Stimulated activated memory B cell treated with anti-CD40 and anti-IgM and Interleukin-4, amounts not matched to agents 10 μg/mL and 1 μg/mL and 100 μg/mL, for 72 hours (primary cell): ENCODE data around the gene PSD2.

ENCODE experiments used
- ATAC-seq: fragments of 150-1000 bp; cut with Tn5 transposase; 2 replicates; pipeline ENCODE4 v1.10.0; 2021
- H3K27ac Mint-ChIP-seq: one replicate; pipeline ENCODE4 v1.8.0; 2022; ENCODE audit warnings: mild to moderate bottlenecking, mixed read lengths
- H3K27me3 Mint-ChIP-seq: one replicate; pipeline ENCODE4 v1.8.0; 2022; ENCODE audit warnings: mixed read lengths
- H3K36me3 Mint-ChIP-seq: one replicate; pipeline ENCODE4 v1.8.0; 2022; ENCODE audit warnings: mixed read lengths
- H3K4me1 Mint-ChIP-seq: one replicate; pipeline ENCODE4 v1.8.0; 2022; ENCODE audit warnings: mixed read lengths
- H3K4me3 Mint-ChIP-seq: one replicate; pipeline ENCODE4 v1.8.0; 2022; ENCODE audit warnings: mild to moderate bottlenecking, moderate library complexity, mixed read lengths
- H3K9me3 Mint-ChIP-seq: one replicate; pipeline ENCODE4 v1.8.0; 2022; ENCODE audit warnings: mixed read lengths

The PSD2 gene

DNA sequence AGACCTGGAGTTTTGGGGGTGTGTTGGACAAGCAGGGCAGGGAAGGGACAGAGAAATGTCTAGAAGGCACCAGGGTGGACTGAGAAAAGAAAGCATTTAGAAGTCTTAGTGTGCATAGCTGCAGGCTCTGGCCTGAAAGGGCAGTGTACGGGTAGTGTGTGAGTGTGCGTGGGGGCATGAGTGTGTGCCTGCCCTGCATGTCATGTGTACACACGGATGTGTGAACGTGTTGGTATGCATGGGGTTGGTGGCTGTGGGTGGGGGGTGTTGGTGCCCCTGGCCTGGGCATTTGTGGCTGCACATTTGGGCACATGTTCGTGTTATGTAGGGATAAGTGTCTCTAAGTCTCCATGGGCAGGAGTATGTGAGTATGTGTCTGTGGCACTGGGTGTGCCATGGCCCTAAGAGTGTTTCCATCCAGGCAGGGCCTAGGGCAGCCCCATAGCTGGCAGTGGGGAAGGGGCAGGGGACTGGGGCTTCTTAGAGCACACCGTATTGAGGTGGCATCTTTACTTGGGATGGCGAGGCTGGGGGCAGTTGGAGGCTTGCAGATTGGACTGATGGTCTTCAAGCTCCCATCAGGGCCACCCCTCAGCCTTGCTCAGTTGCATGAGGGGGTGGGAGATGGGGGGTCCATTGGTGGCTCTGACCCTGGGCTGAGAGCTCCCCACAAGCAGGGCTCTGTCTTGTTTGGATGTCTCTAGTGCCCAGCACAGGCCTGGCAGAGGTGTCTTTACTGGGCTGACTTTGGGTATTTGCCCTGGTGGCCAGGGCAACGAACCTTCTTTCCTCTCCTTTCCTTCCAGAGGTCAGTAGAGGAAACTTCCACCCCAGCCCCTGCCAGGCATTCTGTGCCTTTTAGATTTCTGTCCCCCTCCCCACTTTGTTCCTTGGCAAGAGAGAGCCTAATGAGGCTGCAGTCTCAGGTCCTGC lies 15.0 kb downstream of the PSD2 start:
- Mint-ChIP-seq H3K4me1 (no peaks in the 10 kb centered on the region), H3K27ac (no peak overlapping the region), H3K9me3 (no peaks in the 10 kb centered on the region), H3K4me3 (no peak overlapping the region), H3K36me3 (no peaks in the 10 kb centered on the region), H3K27me3 (peaks cover 60% of the 10 kb centered on the region)
- no peak for ATAC-seq

DNA sequence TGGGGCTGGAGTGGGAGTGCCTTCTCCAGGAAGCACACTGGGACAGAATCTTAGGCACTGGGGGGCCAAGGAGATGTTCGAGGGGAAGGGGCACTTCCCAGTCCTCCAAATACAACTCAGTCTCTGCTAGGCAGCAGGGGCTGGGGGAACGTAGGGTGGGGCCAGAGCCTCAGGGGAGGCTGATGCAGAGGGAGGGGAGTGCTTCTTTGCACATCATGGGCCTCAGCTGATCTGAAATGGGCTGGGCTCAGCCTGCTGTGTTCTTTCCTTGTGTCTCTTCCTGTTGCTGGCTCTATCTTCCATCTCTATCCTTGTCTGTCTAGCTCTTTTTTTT lies 15.6 kb downstream of the PSD2 start:
- no peaks in the 10 kb centered on the region for H3K36me3 Mint-ChIP-seq
- H3K4me3 Mint-ChIP-seq, result no peak overlapping the region
- H3K27me3 Mint-ChIP-seq, result peaks cover 55% of the 10 kb centered on the region
- H3K4me1 Mint-ChIP-seq, result no peaks in the 10 kb centered on the region
- H3K9me3 Mint-ChIP-seq, result no peaks in the 10 kb centered on the region
- ATAC-seq, result no peak
- H3K27ac Mint-ChIP-seq, result no peak overlapping the region

DNA sequence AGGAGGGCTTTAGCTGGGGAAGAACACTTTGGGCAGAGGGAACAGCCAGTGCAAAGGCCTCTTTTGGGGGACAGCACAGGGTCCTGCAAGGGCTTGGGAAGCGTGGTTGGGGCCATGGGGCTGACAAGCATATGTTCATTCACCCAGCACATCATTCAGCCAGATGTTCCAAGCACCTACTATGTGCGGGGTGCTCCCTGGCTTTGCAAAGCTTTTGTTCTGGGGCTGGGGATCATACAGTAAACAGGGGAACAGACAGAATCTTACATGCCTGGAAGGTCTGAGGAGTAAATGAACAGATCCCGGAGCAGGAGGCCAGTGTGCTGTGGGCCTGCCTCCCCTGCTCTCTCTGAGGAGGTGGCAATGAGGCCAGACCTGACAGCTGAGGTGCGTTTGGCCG lies 16.7 kb downstream of the PSD2 start:
- H3K4me3 Mint-ChIP-seq, result no peak overlapping the region
- H3K27ac Mint-ChIP-seq, result no peak overlapping the region
- H3K9me3 Mint-ChIP-seq, result no peaks in the 10 kb centered on the region
- peaks cover 65% of the 10 kb centered on the region for H3K27me3 Mint-ChIP-seq
- no peak for ATAC-seq
- H3K4me1 Mint-ChIP-seq, result no peaks in the 10 kb centered on the region
- H3K36me3 Mint-ChIP-seq, result no peaks in the 10 kb centered on the region

DNA sequence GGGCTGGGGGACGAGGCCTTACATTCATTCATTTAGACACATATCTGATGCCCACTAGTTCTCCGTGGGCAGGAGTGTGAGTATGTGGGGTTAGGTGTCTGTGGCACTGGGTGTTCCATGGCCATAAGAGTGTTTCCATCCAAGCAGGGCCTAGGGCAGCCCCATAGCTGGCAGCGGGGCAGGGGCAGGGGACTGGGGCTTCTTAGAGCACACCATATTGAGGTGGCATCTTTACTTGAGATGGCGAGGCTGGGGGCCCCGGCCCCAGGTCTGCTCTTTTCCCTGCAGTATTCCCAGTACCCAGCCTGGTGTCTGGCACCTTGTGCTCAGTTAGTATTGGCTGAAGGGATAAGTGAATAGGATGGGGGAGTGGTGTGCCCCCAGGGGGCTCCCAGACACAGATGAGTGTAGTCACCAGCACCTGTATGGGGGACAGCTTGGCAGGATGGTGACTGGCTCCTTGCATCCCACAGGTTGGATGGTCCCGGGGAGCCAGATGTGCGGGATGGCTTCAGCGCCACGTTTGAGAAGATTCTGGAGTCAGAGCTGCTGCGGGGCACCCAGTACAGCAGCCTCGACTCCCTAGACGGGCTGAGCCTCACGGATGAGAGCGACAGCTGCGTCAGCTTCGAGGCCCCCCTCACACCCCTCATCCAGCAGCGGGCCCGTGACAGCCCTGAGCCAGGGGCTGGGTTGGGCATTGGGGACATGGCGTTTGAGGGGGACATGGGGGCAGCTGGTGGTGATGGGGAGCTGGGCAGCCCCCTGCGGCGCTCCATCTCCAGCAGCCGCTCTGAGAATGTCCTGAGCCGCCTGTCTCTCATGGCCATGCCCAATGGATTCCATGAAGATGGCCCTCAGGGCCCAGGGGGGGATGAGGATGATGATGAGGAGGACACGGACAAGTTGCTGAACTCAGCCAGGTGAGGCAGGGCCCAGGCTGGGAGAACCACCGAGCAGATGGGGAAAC lies 17.5 kb downstream of the PSD2 start:
- Mint-ChIP-seq H3K36me3 (no peaks in the 10 kb centered on the region), H3K27me3 (peaks cover 64% of the 10 kb centered on the region), H3K27ac (no peak overlapping the region), H3K4me1 (no peaks in the 10 kb centered on the region), H3K4me3 (no peak overlapping the region), H3K9me3 (no peaks in the 10 kb centered on the region)
- ATAC-seq, result no peak

DNA sequence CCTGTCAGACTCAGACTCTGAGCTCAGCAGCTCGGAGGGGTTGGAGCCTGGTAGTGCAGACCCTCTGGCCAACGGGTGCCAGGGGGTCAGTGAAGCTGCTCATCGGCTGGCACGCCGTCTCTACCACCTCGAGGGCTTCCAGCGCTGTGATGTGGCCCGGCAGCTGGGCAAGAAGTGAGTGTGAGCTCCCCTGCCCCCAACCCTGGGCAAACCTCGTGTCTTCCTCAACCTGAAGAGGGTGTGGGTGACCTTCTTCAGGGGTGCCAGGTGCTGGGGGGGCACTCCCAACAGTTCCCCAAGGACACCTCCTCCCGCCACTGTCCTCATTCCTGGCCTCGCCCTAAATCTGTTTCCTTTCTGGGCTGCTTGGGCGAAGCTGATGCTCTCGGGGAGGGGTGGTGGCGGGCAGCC lies 18.6 kb downstream of the PSD2 start:
- Mint-ChIP-seq H3K9me3 (peaks cover 4% of the 10 kb centered on the region), H3K4me3 (no peak overlapping the region), H3K4me1 (no peaks in the 10 kb centered on the region), H3K36me3 (peaks cover 6% of the 10 kb centered on the region), H3K27me3 (peaks cover 61% of the 10 kb centered on the region), H3K27ac (no peak overlapping the region)
- ATAC-seq, result no peak

DNA sequence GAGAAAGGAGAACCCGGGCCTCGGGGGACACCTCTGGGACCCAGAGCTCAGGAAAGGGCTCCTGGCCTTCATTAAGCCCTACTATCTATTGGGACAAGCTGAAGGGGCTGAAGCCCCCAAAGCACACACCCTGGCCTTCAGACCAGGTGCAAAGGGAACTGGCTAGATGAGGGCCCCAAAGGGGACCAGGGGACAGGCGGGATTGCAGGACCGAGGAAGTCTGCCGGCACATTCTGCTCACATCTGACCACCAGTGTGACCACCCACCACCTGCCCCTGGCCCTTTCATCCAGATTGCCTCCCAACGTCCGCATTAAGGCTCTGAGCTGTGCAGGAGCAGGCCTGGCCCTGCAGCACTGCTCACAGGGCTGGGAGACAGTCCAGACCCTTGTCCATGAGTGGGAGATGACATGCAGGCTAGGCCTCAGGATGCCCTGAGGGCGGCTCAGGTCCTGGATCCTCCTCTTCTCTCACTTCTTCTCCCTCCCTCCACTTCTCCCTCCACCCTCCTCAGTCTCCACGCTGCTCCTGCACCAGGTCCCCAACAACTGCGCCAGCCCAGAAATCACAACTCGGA lies 19.2 kb downstream of the PSD2 start:
- H3K36me3 Mint-ChIP-seq, result peaks cover 9% of the 10 kb centered on the region
- ATAC-seq, result no peak
- no peak overlapping the region for H3K27ac Mint-ChIP-seq
- H3K27me3 Mint-ChIP-seq, result peaks cover 64% of the 10 kb centered on the region
- H3K4me3 Mint-ChIP-seq, result no peak overlapping the region
- peaks cover 5% of the 10 kb centered on the region for H3K9me3 Mint-ChIP-seq
- H3K4me1 Mint-ChIP-seq, result no peaks in the 10 kb centered on the region

DNA sequence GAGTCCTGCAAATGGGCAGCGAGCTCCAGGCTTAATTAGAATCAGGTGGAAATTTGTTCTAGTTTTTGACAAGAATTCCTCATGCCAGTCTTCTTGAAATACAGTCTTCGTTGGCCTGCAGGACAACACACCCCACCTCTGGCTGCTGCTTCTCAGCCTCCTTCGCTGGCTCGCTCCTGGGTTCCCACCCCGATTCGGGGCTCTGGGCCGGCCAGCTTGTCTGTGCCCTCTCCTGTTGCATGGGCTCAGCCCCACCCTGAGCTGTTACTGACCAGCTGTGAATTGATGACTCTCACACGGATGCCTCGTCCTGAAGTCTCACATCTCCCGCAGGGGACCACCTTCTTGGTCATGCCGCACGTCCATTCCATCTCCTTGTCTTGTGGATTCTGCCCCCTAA lies 21.0 kb downstream of the PSD2 start:
- Mint-ChIP-seq H3K36me3 (peaks cover 10% of the 10 kb centered on the region), H3K27me3 (peaks cover 67% of the 10 kb centered on the region), H3K4me1 (no peaks in the 10 kb centered on the region), H3K4me3 (no peak overlapping the region), H3K27ac (no peak overlapping the region), H3K9me3 (peaks cover 11% of the 10 kb centered on the region)
- no peak for ATAC-seq

DNA sequence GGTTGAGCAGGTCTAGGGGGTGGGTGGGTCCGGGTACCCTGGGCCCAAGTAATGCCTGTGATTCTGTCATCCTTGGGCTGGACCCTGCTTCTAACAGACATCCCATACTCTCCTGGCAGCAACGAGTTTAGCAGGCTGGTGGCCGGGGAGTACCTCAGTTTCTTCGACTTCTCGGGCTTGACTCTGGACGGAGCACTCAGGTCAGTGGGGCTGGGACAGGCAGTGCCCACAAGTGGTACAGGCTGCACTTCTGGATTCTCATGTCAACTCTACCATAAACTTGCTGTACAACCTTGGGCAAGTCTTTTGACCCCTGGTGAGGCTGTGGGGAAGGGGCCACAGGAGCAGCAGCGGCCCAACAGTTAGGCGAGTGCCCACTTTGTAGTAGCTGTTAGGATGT lies 21.8 kb downstream of the PSD2 start:
- peaks cover 10% of the 10 kb centered on the region for H3K36me3 Mint-ChIP-seq
- ATAC-seq, result no peak
- H3K9me3 Mint-ChIP-seq, result peaks cover 11% of the 10 kb centered on the region
- peaks cover 60% of the 10 kb centered on the region for H3K27me3 Mint-ChIP-seq
- H3K4me3 Mint-ChIP-seq, result no peak overlapping the region
- no peaks in the 10 kb centered on the region for H3K4me1 Mint-ChIP-seq
- no peak overlapping the region for H3K27ac Mint-ChIP-seq

DNA sequence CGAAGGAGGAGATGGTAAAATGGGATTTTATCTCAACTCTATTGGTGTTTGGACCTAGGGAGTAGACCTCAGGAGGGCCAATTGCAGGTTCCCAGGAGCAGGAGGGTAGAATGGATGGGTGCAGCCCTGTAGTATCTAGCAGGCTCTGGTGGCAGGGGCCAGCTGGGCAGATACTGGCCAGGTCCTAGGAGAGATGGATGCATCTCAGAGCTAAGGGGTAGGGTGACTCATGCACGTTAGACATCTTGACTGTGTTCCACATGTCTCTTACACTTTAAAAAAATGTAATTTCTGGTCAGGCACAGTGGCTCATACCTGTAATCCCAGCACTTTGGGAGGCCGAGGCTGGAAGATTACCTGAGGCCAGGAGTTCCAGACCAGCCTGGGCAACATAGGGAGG lies 22.4 kb downstream of the PSD2 start:
- H3K4me1 Mint-ChIP-seq, result no peaks in the 10 kb centered on the region
- H3K27me3 Mint-ChIP-seq, result peaks cover 54% of the 10 kb centered on the region
- H3K9me3 Mint-ChIP-seq, result peaks cover 11% of the 10 kb centered on the region
- no peak for ATAC-seq
- H3K27ac Mint-ChIP-seq, result no peak overlapping the region
- H3K4me3 Mint-ChIP-seq, result no peak overlapping the region
- peaks cover 10% of the 10 kb centered on the region for H3K36me3 Mint-ChIP-seq

DNA sequence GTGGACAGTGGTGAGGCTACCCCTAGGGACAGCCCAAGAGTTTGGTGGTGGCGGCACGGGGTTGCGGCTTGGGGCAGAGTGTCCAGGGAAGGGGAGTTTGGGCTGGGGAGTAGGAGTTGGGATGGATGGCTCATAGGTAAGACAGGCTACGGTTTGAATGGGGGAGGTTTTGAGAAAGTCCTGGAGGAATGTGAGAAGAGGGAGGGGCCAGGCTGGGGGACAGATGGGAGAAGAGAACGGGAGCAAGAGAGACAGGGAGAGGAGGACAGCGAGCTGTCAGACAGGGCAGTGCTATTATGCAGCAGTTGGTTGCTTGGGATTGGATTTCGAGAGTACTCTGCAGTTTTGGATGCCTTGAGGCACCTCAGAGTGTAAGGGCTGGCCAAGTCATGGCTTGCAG lies 24.5 kb downstream of the PSD2 start:
- H3K9me3 Mint-ChIP-seq, result peaks cover 11% of the 10 kb centered on the region
- H3K4me1 Mint-ChIP-seq, result no peaks in the 10 kb centered on the region
- H3K4me3 Mint-ChIP-seq, result no peak overlapping the region
- no peak overlapping the region for H3K27ac Mint-ChIP-seq
- no peak for ATAC-seq
- peaks cover 52% of the 10 kb centered on the region for H3K27me3 Mint-ChIP-seq
- peaks cover 10% of the 10 kb centered on the region for H3K36me3 Mint-ChIP-seq

DNA sequence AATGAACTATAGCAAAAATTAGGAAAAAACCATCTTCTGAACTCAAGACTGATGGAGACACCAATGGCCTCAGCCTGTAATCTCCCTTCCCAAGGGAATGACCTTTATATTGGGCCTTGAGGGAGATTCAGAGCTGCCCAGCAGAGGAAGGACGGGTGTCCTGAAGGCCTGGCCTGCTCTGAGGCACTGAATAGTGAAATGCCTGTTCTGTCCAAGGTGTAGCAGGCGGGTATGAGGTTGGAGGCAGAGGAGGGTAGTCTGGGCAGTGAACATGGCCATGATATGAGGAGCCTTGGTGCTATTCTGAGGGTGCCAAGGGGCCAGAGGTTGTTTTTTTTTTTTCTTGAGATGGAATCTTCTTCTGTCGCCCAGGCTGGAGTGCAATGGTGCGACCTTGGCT lies 25.0 kb downstream of the PSD2 start:
- H3K36me3 Mint-ChIP-seq, result peaks cover 10% of the 10 kb centered on the region

DNA sequence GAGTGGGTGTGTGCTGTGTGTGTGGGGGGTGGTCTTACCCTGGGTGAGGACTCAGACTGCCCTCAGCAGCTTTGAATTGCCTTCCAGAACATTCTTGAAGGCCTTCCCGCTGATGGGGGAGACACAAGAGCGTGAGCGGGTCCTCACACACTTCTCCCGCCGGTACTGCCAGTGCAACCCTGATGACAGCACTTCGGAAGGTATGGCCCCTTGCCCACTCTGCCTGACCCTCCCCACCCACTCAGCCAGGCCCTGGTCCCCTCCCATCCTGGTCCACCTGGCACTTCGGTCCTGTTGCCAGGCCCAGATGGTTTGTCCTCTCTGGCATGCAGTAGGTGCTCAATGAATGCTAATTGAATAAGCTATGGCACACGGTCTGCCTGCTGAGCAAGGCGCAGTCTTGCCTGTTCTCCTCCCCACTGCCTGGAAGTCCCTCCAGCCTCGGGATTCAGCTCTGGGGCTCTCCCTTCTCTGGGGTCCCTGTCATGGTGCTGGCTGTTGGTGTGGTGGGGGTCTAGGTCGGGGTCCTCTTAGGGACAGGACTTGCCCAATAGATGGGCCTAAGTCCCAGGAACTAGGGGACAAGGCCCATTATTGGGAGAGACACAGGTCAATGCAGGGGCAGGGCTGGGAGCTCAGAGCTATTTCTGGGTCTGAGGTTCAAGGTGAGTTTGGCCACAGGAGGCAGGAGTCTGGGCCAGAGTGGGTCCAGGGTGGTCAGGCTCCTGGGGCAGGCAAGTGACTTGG lies 26.4 kb downstream of the PSD2 start:
- ATAC-seq, result no peak
- Mint-ChIP-seq H3K9me3 (peaks cover 11% of the 10 kb centered on the region), H3K27me3 (peaks cover 56% of the 10 kb centered on the region), H3K36me3 (peaks cover 10% of the 10 kb centered on the region), H3K4me1 (no peaks in the 10 kb centered on the region), H3K27ac (no peak overlapping the region), H3K4me3 (no peak overlapping the region)

More for the DNA sequence above, 25.0 kb downstream of the PSD2 start:
- peaks cover 57% of the 10 kb centered on the region for H3K27me3 Mint-ChIP-seq
- H3K4me1 Mint-ChIP-seq, result no peaks in the 10 kb centered on the region
- ATAC-seq, result no peak
- peaks cover 11% of the 10 kb centered on the region for H3K9me3 Mint-ChIP-seq
- H3K4me3 Mint-ChIP-seq, result no peak overlapping the region
- H3K27ac Mint-ChIP-seq, result no peak overlapping the region

DNA sequence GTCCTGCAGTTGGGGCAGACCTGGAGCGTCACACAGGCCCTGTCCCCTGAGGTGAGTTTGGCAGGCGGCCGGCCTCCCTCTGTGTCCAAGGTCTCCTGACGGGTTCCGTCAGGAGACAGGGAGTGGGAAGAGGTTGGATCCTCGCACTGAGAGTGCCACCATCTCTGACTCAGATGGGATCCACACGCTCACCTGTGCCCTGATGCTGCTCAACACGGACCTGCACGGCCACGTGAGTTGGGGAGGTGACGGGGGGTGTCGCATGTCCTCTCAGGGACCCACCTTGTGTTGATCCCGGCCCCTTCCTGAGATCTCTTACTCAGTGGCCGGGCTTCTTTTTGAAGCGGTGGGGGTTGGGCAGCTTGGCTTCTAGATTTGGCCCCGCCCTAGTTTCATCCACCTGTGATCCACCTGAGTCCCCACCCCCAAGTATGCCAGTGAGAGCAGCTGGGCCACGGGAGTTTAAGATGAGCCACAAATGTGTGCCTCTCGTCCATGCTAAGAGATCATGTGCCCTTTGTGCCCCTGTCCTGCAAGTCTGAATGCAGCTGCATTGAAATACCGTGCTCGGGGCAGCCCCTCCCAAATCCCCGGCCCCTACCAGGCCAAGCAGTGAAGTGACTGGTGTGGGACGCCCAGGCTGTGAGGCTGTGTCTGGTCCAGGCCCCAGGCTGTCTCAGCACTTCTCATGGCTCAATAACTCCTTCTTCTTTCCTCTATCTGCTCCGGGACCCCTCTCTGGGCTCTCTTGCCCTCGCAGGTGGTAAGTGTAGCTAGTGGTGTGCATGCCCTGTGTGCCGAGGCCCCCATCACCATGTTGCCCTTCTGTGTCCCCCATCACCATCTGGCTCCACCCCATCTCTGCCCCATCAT lies 27.2 kb downstream of the PSD2 start:
- Mint-ChIP-seq H3K36me3 (peaks cover 10% of the 10 kb centered on the region), H3K27me3 (peaks cover 48% of the 10 kb centered on the region), H3K27ac (no peak overlapping the region), H3K4me3 (no peak overlapping the region), H3K4me1 (no peaks in the 10 kb centered on the region), H3K9me3 (peaks cover 15% of the 10 kb centered on the region)
- ATAC-seq, result no peak

DNA sequence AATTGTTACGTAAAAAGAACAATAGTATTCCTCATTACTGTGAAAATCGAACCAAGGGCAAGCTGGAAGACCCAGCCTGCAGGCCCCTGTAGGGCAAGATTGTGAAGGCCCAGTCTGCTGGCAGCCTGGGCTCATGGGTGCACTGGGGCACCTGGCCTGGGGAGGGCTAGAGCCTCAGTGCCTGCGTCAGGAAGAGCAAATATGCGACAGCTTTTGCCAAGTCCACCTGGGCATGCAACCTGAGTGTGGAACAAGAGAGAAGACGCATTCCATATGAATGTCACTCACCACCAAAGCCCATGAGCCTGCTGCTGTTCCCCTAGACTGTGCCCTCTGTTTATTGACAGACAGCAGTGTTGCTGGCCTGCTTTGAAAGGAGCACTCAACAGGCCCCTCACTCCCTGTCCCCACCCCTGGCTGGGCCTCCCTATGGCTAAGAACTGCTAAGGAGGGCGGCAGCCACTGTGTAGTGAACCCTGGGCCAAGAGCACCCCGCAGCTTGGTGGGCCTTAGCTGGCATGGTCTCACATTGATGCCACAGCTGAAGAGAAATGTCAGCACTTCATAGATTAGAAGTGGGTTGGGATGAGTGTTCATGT lies 28.2 kb downstream of the PSD2 start:
- H3K27me3 Mint-ChIP-seq, result peaks cover 42% of the 10 kb centered on the region
- H3K36me3 Mint-ChIP-seq, result peaks cover 7% of the 10 kb centered on the region
- ATAC-seq, result no peak
- H3K27ac Mint-ChIP-seq, result no peak overlapping the region
- no peak overlapping the region for H3K4me3 Mint-ChIP-seq
- peaks cover 13% of the 10 kb centered on the region for H3K9me3 Mint-ChIP-seq
- no peaks in the 10 kb centered on the region for H3K4me1 Mint-ChIP-seq
